ENCODE results near the gene SNAP47. TPM values are rescaled to one million over a fixed set of nuclear protein-coding genes. Genes with fewer than 3 reads are reported as not detected.
A peak's percentile ranks its signal among the peaks of the same experiment; 100 is the strongest.

SNAP47 gene
- total and polyA plus RNA-seq, 2 of the 4 experiments (the other 2 are of a cell fraction) = 39.4 to 72.9 TPM

DNA sequence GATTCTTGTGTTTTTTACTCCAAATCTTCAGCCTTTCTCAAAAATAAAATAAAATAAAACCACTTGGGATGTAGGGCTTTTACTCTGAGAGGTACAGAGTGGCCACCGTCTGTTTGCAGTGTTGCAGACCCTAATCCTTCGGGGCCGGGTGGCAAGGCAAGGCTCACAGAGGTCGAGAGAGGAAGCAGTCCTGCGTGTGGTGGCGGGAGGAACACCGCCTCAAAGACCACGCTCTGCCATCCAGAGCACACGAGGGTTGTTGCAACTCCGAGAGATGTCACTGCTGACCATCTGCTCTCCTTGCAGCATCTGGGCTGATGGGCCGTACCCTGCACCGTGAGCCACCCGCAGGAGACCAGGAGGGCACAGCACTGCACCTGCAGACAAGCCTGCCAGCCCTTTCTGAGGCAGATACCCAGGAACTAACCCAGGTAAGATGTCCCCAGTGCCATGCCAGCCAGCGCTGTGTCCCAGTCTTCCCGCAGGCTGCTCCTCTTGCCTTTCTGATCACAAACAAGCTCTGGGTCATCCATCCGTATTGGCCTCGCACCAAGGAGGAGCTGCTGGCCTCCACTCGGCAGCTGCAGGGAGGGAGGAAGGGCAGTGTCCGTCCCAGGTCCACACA, 31.5 kb downstream of the SNAP47 start:
- in situ Hi-C loops (cut with MboI; ENCODE audit: low sequenced_read_pairs) = loop anchor here (10.0 kb wide), 1 partner anchor 318 kb away; the partner anchor contains the start of gene ARF1
- H3K14ac ChIP-seq (replicated peaks; ENCODE audit: low read depth, low read length) = no peak overlapping the region
- no peak overlapping the region for H3K4ac ChIP-seq (ENCODE audit: low read depth, low read length)
- peaks cover 6 to 52% of the 10 kb centered on the region in 2 experiments; a peak in 3 of 4 replicates for H3K79me1 ChIP-seq (ENCODE audit: low read depth in 1 of 2, low read length in 2 of 2)
- no peaks in the 10 kb centered on the region for H3K9me3 ChIP-seq (ENCODE audit: control insufficient read depth, insufficient read depth, low read length)
- peaks cover 9% of the 10 kb centered on the region for H3K9me1 ChIP-seq (ENCODE audit: insufficient read depth, low read length)
- H3K18ac ChIP-seq (ENCODE audit: low read depth, low read length) = no peak overlapping the region
- no peak overlapping the region for H2AK5ac ChIP-seq (ENCODE audit: low read depth, low read length)
- ATAC-seq (ENCODE audit: low read depth) = no peak
- 82% methylated on average over 6 of the region's 19 CpGs; no CpG with 5 or more reads in 1 of the 2 experiments for WGBS, 2 experiments (ENCODE audit: extremely low coverage in 2 of 2, insufficient read length in 1 of 2)
- no peak overlapping the region for H2BK120ac ChIP-seq (ENCODE audit: low read depth, low read length)
- H3K4me1 ChIP-seq (ENCODE audit: control insufficient read depth, insufficient read depth, low read length) = peaks cover 13% of the 10 kb centered on the region
- CTCF ChIA-PET = interaction anchor here (0.6 kb wide), 1 partner anchor 181 kb away, joined by 3 read pairs; no protein-coding TSS in a partner anchor
- H3K23ac ChIP-seq (ENCODE audit: low read depth, low read length) = no peak overlapping the region
- no TSS peak for BruUV-seq (replicated peaks)
- H4K5ac ChIP-seq (ENCODE audit: low read depth, low read length) = no peak overlapping the region
- H3K36me3 ChIP-seq (ENCODE audit: control insufficient read depth, insufficient read depth, low read length) = peaks cover 32% of the 10 kb centered on the region
- TF ChIP-seq POLR2A (IDR thresholded peaks at IDR 0.05; ENCODE audit: low read depth, low read length) (no peak), NFE2L2 (IDR thresholded peaks at IDR 0.05; ENCODE audit: low read depth, low read length) (no peak), MAZ (IDR thresholded peaks at IDR 0.05; ENCODE audit: borderline replicate concordance, low read depth, low read length) (no peak)
- no peak for DNase-seq
- POLR2A ChIA-PET (ENCODE audit: unreplicated experiment) = interaction anchor here (0.6 kb wide), 1 partner anchor 311 kb away, joined by 6 read pairs; no protein-coding TSS in a partner anchor
- no peak overlapping the region for H4K91ac ChIP-seq (ENCODE audit: insufficient read depth, low read depth, low read length)
- H4K8ac ChIP-seq (ENCODE audit: low read depth in 2 of 2, low read length in 2 of 2) = no peak overlapping the region
- H3K4me3 ChIP-seq (ENCODE audit: insufficient read depth, low read depth, low read length) = no peak overlapping the region
- no peak overlapping the region for H3K4me2 ChIP-seq (ENCODE audit: low read depth, low read length)
- no peak overlapping the region for H2BK15ac ChIP-seq (ENCODE audit: low read depth, low read length)
- H3K56ac ChIP-seq (ENCODE audit: extremely low read depth, insufficient read depth, low read length) = no peak overlapping the region
- no peak overlapping the region for H2AK9ac ChIP-seq (replicated peaks; ENCODE audit: low read depth, low read length, poor library complexity)
- no peak overlapping the region for H2BK5ac ChIP-seq (ENCODE audit: low read depth, low read length, poor library complexity, severe bottlenecking)
- dilution Hi-C loops (cut with HindIII; ENCODE audit: low sequenced_read_pairs, unreplicated experiment) = no loop called here
- H3K27me3 ChIP-seq (ENCODE audit: control insufficient read depth, insufficient read depth, low read length) = no peaks in the 10 kb centered on the region
- intact Hi-C loops (cut with micrococcal nuclease) = no loop called here
- no peak overlapping the region for H3K9ac ChIP-seq (ENCODE audit: low read depth, low read length)
- no peak overlapping the region for H2BK20ac ChIP-seq (ENCODE audit: low read depth, low read length)
- H4K20me1 ChIP-seq (ENCODE audit: insufficient read depth, low read length) = peaks cover 40% of the 10 kb centered on the region
- no peak overlapping the region for H3K27ac ChIP-seq (ENCODE audit: insufficient read depth, low read length)
- peak overlapping the region; percentile 67 for H2AFZ ChIP-seq (replicated peaks; ENCODE audit: low read length, poor library complexity)

Measured in IMR-90 (cell line).